Tibial artery (tissue), 4 donors: ENCODE measurements around the gene AKAP6.

Experiments used
- DNase-seq, 2 donors: peaks; one replicate each; pipeline ENCODE4 v3.0.0-alpha.2; 2019
- H3K27ac ChIP-seq, 2 donors: fragments of 200-600 bp; sonication (generic) in 1 of 2; 1 replicate in 1 of 2; 2 replicates in 1 of 2; pipeline ENCODE4 v1.5.1; 2018 to 2019; ENCODE audit warnings: mild to moderate bottlenecking in 1 of 2
- H3K27me3 ChIP-seq, 2 donors: fragments of 200-600 bp; sonication (generic) in 1 of 2; one replicate each; pipeline versions ENCODE4 v1.5.1 to v1.6.0; 2016 to 2019
- H3K36me3 ChIP-seq, 3 donors: fragments of 200-600 bp; sonication (generic) in 2 of 3; one replicate each; pipeline ENCODE4 v1.5.1; 2016 to 2019; ENCODE audit warnings: mild to moderate bottlenecking in 2 of 3
- H3K4me1 ChIP-seq, 4 donors: fragments of 200-600 bp; sonication (generic) in 2 of 4; 1 replicate in 3 of 4; 2 replicates in 1 of 4; pipeline ENCODE4 v1.5.1; 2016 to 2019
- H3K4me3 ChIP-seq, 2 donors: fragments of 200-600 bp; sonication (generic) in 1 of 2; 1 replicate in 1 of 2; 2 replicates in 1 of 2; pipeline ENCODE4 v1.5.1; 2018 to 2019; ENCODE audit warnings: mild to moderate bottlenecking in 2 of 2
- H3K9me3 ChIP-seq, 3 donors: fragments of 200-600 bp; sonication (generic) in 1 of 3; one replicate each; pipeline ENCODE4 v1.5.1; 2016 to 2019
- intact Hi-C: fragments of 100-400 bp; cut with DNase I; formaldehyde crosslinking; loops from one replicate; pipeline ENCODE4 v1.15.0; 2023; ENCODE audit warnings: low total_unique reads
- TF ChIP-seq, protein P1 (sequence below), 2 experiments: fragments of 200-600 bp in 1 of 2; fragments of 450-650 bp in 1 of 2; IDR thresholded peaks; one replicate each; pipeline ENCODE4 v1.5.1; 2017 to 2019; ENCODE audit warnings: antibody characterized with exemption in 2 of 2, mild to moderate bottlenecking in 1 of 2, moderate library complexity in 1 of 2

Gene AKAP6

GRCh38 chr14:32567543-32568384, 238.7 kb downstream of the AKAP6 start:
- no peak for DNase-seq
- Histone ChIP-seq H3K4me1 (peaks cover 0 to 55% (median 20%) of the 10 kb centered on the region in 4 donors), H3K27me3 (no peaks in the 10 kb centered on the region), H3K27ac (no peak overlapping the region), H3K4me3 (no peak overlapping the region), H3K36me3 (no peaks in the 10 kb centered on the region), H3K9me3 (no peaks in the 10 kb centered on the region)
- TF ChIP-seq, protein P1, sequence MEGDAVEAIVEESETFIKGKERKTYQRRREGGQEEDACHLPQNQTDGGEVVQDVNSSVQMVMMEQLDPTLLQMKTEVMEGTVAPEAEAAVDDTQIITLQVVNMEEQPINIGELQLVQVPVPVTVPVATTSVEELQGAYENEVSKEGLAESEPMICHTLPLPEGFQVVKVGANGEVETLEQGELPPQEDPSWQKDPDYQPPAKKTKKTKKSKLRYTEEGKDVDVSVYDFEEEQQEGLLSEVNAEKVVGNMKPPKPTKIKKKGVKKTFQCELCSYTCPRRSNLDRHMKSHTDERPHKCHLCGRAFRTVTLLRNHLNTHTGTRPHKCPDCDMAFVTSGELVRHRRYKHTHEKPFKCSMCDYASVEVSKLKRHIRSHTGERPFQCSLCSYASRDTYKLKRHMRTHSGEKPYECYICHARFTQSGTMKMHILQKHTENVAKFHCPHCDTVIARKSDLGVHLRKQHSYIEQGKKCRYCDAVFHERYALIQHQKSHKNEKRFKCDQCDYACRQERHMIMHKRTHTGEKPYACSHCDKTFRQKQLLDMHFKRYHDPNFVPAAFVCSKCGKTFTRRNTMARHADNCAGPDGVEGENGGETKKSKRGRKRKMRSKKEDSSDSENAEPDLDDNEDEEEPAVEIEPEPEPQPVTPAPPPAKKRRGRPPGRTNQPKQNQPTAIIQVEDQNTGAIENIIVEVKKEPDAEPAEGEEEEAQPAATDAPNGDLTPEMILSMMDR (IDR thresholded peaks at IDR 0.05): no peak
- intact Hi-C loops: no loop called here

DNA sequence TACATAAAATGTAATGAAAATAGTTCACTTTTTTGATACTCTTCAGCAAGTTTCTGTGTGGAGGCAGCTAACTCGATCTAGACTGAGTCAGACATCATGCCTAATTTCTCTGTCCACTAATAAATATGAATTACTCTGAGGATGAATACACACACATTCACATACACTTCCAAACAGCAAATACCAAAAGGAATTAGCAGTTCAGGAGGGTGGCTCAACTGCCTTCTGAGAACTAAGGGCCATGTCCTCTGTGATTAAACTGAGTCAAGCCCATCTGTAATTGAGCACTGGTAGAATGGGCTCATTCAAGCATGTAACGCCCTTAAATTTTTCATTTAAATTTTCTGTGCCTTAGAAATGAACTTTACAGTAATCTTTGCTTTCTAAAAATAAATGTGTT, 242.5 kb downstream of the AKAP6 start:
- no peak overlapping the region for H3K27ac ChIP-seq
- no peak for DNase-seq
- H3K9me3 ChIP-seq: no peaks in the 10 kb centered on the region
- TF ChIP-seq, protein P1 (IDR thresholded peaks at IDR 0.05): no peak
- H3K4me3 ChIP-seq: no peak overlapping the region
- intact Hi-C loops: loop anchor here (10.0 kb wide), 1 partner anchor 433 kb away; no protein-coding TSS in a partner anchor
- no peaks in the 10 kb centered on the region for H3K36me3 ChIP-seq
- no peaks in the 10 kb centered on the region for H3K27me3 ChIP-seq
- H3K4me1 ChIP-seq: peaks cover 0 to 31% (median 2%) of the 10 kb centered on the region in 4 donors

DNA sequence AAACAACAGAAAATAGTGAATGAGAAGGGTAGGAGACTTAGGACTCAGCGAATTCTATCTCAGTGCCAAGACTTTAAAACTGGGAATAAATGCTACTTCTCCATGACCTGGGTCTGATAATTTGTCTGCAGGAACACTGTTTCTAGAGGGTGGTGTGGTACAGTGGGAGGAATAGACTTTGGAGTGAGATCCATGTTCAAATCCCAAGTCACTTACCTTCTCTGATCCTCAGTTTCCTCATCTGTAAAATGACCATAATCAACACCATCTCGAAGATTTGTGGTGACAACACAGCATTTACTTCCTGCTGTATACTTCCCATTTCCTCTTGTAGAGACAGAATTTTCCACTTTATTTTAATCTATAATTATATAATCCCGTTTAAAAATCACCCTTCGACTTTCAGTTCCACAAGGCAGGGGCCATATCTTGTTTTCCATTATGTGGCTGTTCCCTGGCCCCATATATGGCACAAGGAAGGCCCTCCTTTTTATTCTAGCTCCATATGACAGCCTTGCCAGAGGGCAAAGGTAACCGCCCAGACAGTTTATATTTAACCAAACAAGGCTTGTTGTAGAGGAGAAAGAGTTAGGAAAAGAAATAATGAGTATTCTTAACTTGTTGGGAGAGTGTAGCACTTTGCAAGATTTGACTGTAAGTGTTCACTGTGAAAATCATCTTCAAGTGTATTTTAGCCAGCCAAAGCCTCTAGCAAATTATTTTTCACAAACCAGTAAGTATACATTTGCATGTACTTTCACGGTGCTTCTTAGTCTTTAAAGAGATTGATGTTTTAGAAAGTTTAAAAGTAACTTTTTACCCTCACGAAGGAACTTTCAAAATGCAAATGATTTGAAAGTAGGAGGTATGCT, 243.1 kb downstream of the AKAP6 start:
- no peak overlapping the region for H3K27ac ChIP-seq
- H3K4me3 ChIP-seq: no peak overlapping the region
- intact Hi-C loops: loop anchor here (10.0 kb wide), 1 partner anchor 433 kb away; no protein-coding TSS in a partner anchor
- no peaks in the 10 kb centered on the region for H3K27me3 ChIP-seq
- DNase-seq: no peak
- peaks cover 0 to 31% (median 6%) of the 10 kb centered on the region in 4 donors for H3K4me1 ChIP-seq
- H3K9me3 ChIP-seq: no peaks in the 10 kb centered on the region
- no peaks in the 10 kb centered on the region for H3K36me3 ChIP-seq
- TF ChIP-seq, protein P1 (IDR thresholded peaks at IDR 0.05): no peak

GRCh38 chr14:32572867-32573150, 243.7 kb downstream of the AKAP6 start:
- no peak overlapping the region for H3K4me3 ChIP-seq
- DNase-seq: no peak
- intact Hi-C loops: loop anchor here (10.0 kb wide), 1 partner anchor 432 kb away; no protein-coding TSS in a partner anchor

GRCh38 chr14:32574269-32574668, 245.2 kb downstream of the AKAP6 start:
- Histone ChIP-seq H3K27me3 (no peaks in the 10 kb centered on the region), H3K36me3 (no peaks in the 10 kb centered on the region), H3K4me1 (peaks cover 0 to 25% (median 6%) of the 10 kb centered on the region in 4 donors), H3K9me3 (no peaks in the 10 kb centered on the region), H3K27ac (no peak overlapping the region), H3K4me3 (no peak overlapping the region)
- TF ChIP-seq, protein P1 (IDR thresholded peaks at IDR 0.05): no peak
- DNase-seq: no peak
- intact Hi-C loops: loop anchor here (10.0 kb wide), 1 partner anchor 431 kb away; no protein-coding TSS in a partner anchor

More at GRCh38 chr14:32572867-32573150, 243.7 kb downstream of the AKAP6 start:
- Histone ChIP-seq H3K36me3 (no peaks in the 10 kb centered on the region), H3K4me1 (peaks cover 0 to 27% (median 6%) of the 10 kb centered on the region in 4 donors), H3K9me3 (no peaks in the 10 kb centered on the region), H3K27me3 (no peaks in the 10 kb centered on the region), H3K27ac (no peak overlapping the region)
- TF ChIP-seq, protein P1 (IDR thresholded peaks at IDR 0.05): no peak
